Astrocyte (in vitro differentiated cells and primary cell): ENCODE data around the gene TMEM184B.

Experiments
- EZH2 ChIP-seq: IDR thresholded peaks from 2 replicates; pipeline ENCODE4 v1.6.1; 2012; ENCODE audit warnings: mild to moderate bottlenecking, low read length, inconsistent platforms; ENCODE audit not compliant: insufficient read depth
- TF ChIP-seq, protein P1 (sequence below): IDR thresholded peaks from 2 replicates; pipeline ENCODE4 v1.5.1; 2011; ENCODE audit warnings: low read depth, mild to moderate bottlenecking, inconsistent platforms, low read length, moderate library complexity; ENCODE audit not compliant: insufficient read depth

DNA sequence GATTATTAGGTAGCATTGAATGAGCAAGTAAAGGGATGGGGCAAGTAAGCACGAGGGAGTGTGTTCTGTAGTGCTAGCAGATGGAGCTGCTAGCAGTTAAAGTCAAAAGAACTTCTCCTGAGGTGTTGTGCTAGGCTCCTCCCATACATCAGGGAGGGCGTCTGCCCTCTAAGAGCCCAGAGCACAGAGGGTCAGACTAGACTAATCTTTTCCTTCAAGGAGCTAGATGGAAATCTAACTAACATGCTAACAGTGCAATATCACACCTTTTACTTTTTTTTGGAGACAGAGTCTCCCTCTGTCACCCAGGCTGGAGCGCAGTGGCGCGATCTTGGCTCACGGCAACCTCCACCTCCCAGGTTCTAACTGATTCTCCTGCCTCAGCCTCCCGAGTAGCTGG lies 88.0 kb downstream of the TMEM184B start:
- TF ChIP-seq, protein P1, sequence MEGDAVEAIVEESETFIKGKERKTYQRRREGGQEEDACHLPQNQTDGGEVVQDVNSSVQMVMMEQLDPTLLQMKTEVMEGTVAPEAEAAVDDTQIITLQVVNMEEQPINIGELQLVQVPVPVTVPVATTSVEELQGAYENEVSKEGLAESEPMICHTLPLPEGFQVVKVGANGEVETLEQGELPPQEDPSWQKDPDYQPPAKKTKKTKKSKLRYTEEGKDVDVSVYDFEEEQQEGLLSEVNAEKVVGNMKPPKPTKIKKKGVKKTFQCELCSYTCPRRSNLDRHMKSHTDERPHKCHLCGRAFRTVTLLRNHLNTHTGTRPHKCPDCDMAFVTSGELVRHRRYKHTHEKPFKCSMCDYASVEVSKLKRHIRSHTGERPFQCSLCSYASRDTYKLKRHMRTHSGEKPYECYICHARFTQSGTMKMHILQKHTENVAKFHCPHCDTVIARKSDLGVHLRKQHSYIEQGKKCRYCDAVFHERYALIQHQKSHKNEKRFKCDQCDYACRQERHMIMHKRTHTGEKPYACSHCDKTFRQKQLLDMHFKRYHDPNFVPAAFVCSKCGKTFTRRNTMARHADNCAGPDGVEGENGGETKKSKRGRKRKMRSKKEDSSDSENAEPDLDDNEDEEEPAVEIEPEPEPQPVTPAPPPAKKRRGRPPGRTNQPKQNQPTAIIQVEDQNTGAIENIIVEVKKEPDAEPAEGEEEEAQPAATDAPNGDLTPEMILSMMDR: no peak
- no peak for TF ChIP-seq EZH2
